ENCODE measurements around the gene PNO1.

PNO1 gene

GRCh38 chr2:68157002-68157401 is 686 bp upstream of the PNO1 start:
- Histone ChIP-seq H3K9ac (ENCODE audit: low read length) (peak overlapping the region; percentile 81), H3K27me3 (ENCODE audit: low read depth, low read length) (no peaks in the 10 kb centered on the region), H4K20me1 (ENCODE audit: insufficient read depth, low read length) (no peaks in the 10 kb centered on the region), H2AFZ (ENCODE audit: low read depth, low read length) (peak overlapping the region; percentile 78), H3K4me2 (ENCODE audit: low read length) (peak overlapping the region; percentile 99), H3K9me3 (ENCODE audit: insufficient read depth, low read length) (no peaks in the 10 kb centered on the region), H3K27ac (ENCODE audit: low read length) (peak overlapping the region; percentile 84), H3K79me2 (ENCODE audit: low read length) (peaks cover 53% of the 10 kb centered on the region), H3K4me3 (ENCODE audit: low read length) (peak overlapping the region; percentile 94), H3K36me3 (replicated peaks; ENCODE audit: low read depth, low read length) (peaks cover 16% of the 10 kb centered on the region), H3K4me1 (ENCODE audit: low read length) (peaks cover 17% of the 10 kb centered on the region)
- no peak for TF ChIP-seq CTCF (IDR thresholded peaks at IDR 0.05; ENCODE audit: low read depth, low read length)
- TF ChIP-seq EZH2phosphoT487 (IDR thresholded peaks at IDR 0.05; ENCODE audit: low read depth) = no peak

GRCh38 chr2:68158134-68158447 is 403 bp downstream of the PNO1 start:
- Histone ChIP-seq H3K4me1 (ENCODE audit: low read length) (peaks cover 17% of the 10 kb centered on the region), H3K9ac (ENCODE audit: low read length) (peak overlapping the region; percentile 81), H3K36me3 (replicated peaks; ENCODE audit: low read depth, low read length) (peaks cover 24% of the 10 kb centered on the region), H3K9me3 (ENCODE audit: insufficient read depth, low read length) (no peaks in the 10 kb centered on the region), H4K20me1 (ENCODE audit: insufficient read depth, low read length) (no peaks in the 10 kb centered on the region), H3K79me2 (ENCODE audit: low read length) (peaks cover 53% of the 10 kb centered on the region), H3K27me3 (ENCODE audit: low read depth, low read length) (no peaks in the 10 kb centered on the region), H3K4me2 (ENCODE audit: low read length) (peak overlapping the region; percentile 87), H3K4me3 (ENCODE audit: low read length) (peak overlapping the region; percentile 94), H3K27ac (ENCODE audit: low read length) (peak overlapping the region; percentile 84; the same call in 1 of the 2 replicates), H2AFZ (ENCODE audit: low read depth, low read length) (peak overlapping the region; percentile 73)
- TF ChIP-seq CTCF (IDR thresholded peaks at IDR 0.05; ENCODE audit: low read depth, low read length) = no peak
- TF ChIP-seq EZH2phosphoT487 (IDR thresholded peaks at IDR 0.05; ENCODE audit: low read depth) = no peak

GRCh38 chr2:68163641-68164040 is 6.0 kb downstream of the PNO1 start:
- peaks cover 37% of the 10 kb centered on the region for H3K79me2 ChIP-seq (ENCODE audit: low read length)
- no peak overlapping the region for H3K9ac ChIP-seq (ENCODE audit: low read length)
- no peak overlapping the region for H3K4me3 ChIP-seq (ENCODE audit: low read length)
- H3K4me1 ChIP-seq (ENCODE audit: low read length) = peaks cover 19% of the 10 kb centered on the region
- peaks cover 52% of the 10 kb centered on the region for H3K36me3 ChIP-seq (replicated peaks; ENCODE audit: low read depth, low read length)
- peaks cover 6% of the 10 kb centered on the region; the same call in 1 of the 2 replicates for H4K20me1 ChIP-seq (ENCODE audit: insufficient read depth, low read length)
- H3K27me3 ChIP-seq (ENCODE audit: low read depth, low read length) = no peaks in the 10 kb centered on the region
- TF ChIP-seq EZH2phosphoT487 (IDR thresholded peaks at IDR 0.05; ENCODE audit: low read depth) = no peak
- no peak for TF ChIP-seq CTCF (IDR thresholded peaks at IDR 0.05; ENCODE audit: low read depth, low read length)
- H3K27ac ChIP-seq (ENCODE audit: low read length) = no peak overlapping the region
- H3K9me3 ChIP-seq (ENCODE audit: insufficient read depth, low read length) = no peaks in the 10 kb centered on the region
- no peak overlapping the region for H3K4me2 ChIP-seq (ENCODE audit: low read length)
- H2AFZ ChIP-seq (ENCODE audit: low read depth, low read length) = no peak overlapping the region

DNA sequence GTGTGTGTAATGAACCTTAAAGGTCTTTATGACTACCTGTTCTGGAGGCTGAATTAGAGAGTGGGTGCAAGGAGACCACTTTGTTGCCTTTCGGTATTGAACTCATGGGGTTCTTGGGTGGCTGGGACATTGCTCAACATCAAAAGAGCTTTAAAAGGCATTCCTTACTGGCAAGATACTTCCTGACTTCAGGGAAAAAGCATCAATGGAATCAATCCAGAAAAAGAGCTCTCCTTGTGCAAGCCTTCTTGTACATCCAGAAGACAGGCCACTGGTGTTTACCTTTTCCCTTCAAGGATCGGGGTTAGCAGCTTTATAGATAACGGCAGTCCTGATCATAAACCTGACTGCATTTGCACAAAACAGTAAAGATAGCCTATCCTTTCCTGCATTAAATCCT is 9.5 kb downstream of the PNO1 start:
- H3K4me3 ChIP-seq (ENCODE audit: low read length) = no peak overlapping the region
- TF ChIP-seq CTCF (IDR thresholded peaks at IDR 0.05; ENCODE audit: low read depth, low read length) (no peak), EZH2phosphoT487 (IDR thresholded peaks at IDR 0.05; ENCODE audit: low read depth) (no peak)
- H3K79me2 ChIP-seq (ENCODE audit: low read length) = peaks cover 26% of the 10 kb centered on the region
- no peak overlapping the region for H3K9ac ChIP-seq (ENCODE audit: low read length)
- no peaks in the 10 kb centered on the region for H3K9me3 ChIP-seq (ENCODE audit: insufficient read depth, low read length)
- no peak overlapping the region for H3K27ac ChIP-seq (ENCODE audit: low read length)
- peaks cover 12% of the 10 kb centered on the region for H3K4me1 ChIP-seq (ENCODE audit: low read length)
- H3K36me3 ChIP-seq (replicated peaks; ENCODE audit: low read depth, low read length) = peaks cover 56% of the 10 kb centered on the region
- H2AFZ ChIP-seq (ENCODE audit: low read depth, low read length) = no peak overlapping the region
- H3K27me3 ChIP-seq (ENCODE audit: low read depth, low read length) = no peaks in the 10 kb centered on the region
- no peak overlapping the region for H3K4me2 ChIP-seq (ENCODE audit: low read length)
- peaks cover 6% of the 10 kb centered on the region; the same call in 1 of the 2 replicates for H4K20me1 ChIP-seq (ENCODE audit: insufficient read depth, low read length)

All from OCI-LY3 (cell line).